NCI-H187 (cell line): ENCODE data around the gene SYPL1.
A peak's percentile ranks its signal among the peaks of the same experiment; 100 is the strongest.

Experiments used
- DNase-seq, 2 experiments: peaks; one replicate each; lab custom pipeline; 2025; lab: John Stamatoyannopoulos, UW

SYPL1 gene

DNA sequence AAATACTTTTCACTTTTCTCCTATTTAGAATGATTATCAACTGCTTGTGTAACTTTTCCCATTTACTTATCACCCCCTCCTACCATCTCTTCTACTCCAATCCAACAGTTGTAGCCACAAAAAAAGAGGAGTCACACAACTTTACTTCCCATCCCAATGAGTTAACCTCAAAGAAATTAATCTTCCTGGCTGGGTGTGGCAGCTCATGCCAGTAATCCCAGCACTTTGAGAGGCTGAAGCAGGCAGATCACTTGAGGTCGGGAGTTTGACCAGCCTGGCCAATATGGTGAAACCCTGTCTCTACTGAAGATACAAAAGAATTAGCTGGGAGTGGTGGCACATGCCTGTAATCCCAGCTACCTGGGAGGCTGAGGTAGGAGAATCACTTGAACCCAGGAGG, 19.9 kb downstream of the SYPL1 start:
- DNase-seq, result no peak

DNA sequence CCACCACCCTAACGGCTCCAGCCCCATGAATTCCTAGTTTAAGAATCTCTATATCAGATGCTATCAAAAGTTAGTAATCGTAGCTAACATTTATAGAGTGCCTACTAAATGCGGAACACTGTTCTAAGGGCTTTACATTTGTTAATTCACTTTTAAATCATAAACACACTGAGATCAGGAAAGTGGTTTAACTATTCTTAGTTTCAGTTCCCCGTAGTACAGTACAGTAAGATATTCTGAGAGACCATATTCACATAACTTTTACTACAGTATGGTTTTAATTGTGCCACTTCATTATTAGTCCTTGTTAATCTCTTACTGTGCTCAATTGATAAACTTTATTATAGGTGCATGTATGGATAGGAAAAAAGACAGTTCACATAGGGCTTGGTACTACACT, 22.5 kb downstream of the SYPL1 start:
- DNase-seq, result no peak

DNA sequence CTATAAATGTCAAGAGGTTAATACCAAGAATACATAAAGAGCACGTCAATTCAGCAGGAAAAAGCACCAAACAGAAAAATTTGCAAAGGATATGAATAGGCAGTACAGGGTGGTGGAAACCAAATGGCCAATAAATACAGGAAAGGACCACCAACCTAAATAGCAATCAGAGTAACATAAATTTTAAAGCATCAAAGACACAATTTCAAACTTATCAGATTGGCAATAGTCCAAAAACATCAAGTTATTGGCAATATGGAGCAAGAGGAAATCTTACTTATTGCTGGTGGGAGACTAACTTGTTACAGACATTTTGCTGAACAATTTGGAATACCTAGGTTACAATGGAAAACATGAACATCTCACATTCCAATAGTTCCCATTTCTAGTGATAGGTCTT, 24.1 kb downstream of the SYPL1 start:
- no peak for DNase-seq

DNA sequence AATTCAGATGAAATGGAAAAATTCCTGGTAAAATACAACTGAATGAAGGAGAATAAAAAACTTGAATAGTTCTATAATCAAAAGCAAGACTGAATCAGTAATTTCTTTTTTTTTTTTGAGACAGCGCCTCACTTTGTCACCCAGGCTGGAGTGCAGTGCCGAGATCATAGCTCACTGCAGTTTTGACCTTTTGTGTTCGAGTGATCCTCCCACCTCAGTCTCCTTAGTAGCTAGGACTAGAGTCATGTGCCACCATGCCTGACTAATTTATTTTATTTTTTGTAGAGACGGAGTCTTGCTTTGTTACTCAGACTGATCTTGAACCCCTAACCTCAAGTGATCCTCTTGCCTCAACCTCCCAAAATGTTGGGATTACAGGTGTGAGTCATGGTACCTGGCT, 26.1 kb downstream of the SYPL1 start:
- no peak for DNase-seq

DNA sequence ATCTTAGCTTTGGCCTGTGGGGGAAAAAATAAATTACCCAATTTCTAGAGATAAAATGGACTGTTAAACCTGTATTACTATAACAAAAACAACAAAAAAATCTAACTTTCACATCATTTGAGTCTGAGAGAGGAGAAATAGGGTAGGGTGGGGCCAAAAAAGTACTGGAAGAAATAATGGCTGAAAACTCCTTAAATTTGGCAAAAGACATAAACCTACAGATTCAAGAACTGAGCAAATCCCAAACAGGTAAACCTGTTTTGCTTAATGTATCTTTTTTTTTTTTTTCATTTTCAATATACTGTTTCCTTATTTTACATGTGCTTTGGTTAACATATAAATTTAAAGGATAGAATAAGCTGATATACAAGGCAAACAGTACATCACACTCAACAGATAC, 27.1 kb downstream of the SYPL1 start:
- no peak for DNase-seq

DNA sequence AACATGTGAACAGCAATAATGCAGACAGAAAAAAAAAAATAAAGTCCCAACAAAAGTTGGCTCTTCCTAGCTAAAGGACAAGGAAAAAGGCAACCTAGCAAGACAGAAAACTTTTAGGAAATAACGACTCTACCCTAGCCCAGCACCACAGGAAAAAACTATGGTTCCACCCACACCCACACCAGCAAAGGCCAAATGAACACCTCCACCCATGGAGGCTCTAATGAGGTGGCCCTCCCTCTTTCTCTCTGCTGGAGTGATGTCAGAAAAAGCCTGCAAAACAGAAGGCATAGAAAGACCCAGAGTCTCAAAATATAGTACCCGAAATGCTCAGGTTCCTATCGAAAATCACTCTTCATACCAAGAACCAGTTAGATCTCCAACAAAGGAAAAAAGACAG, 28.4 kb downstream of the SYPL1 start:
- no peak for DNase-seq

DNA sequence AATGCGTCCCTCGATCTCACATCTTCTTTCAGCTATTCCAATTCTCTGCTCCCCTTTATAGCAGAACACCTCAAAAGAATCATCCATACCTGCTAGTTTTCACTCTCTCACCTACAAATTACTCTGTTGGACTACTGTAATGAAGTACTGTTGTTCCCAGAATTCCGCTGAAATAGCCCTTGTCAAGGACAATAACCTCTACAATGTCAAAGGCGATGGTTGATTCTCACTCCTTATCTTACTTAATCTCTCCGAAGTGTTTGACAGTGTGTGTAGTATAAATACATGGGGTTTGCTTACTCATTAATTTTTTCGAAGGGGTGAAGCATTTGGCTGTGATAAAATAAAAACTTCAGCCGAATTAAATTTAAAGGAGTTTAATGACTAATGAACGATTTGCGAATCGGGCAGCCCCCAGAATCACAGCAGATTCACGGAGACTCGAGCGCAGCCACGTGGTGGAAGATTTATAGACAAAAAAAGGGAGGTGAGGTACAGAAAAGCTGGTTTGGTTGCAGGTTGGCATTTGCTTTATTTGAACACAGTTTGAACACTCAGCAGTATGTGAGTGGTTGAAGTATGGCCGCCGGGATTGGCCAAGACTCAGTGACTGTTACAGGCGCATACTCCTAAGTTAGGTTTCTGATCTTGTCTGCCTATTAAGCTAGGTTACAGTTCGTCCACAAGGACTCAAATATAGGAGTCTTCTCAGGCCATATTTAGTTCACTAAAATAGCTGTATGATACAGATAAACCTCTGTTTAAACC, 29.8 kb downstream of the SYPL1 start:
- no peak for DNase-seq

DNA sequence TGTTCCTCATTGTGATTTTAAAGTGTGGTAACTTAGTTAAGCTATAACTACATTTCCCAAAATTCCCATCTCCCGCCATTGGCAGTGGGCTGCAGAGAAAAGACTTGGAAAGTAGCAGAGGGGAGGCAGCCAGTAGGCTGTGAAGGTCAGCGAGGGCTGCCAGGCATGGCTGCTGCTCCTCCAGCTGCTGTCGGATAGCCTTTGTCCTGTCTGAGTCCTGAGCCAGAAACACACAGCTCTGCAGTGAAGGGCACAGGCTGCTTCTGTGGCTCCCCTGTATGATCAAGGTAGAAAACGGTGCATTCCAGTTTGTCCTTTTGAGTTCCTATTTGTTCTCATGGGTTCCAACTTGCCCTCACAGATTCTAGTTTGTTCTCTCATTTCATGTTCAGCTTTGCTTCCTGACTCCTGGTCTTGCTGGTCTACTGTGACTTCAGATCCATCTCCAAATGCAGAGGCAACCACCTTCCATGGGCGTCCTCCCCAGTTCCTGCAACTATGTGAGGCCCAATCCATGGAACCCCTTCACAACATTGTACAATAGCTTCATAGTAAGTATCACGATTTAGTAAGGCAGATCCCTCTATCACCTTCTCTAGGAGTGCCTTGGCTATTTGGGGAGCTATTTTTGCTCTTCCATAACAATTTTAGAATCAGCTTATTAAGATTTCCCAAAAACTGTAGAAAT, 31.7 kb downstream of the SYPL1 start:
- DNase-seq, result no peak

DNA sequence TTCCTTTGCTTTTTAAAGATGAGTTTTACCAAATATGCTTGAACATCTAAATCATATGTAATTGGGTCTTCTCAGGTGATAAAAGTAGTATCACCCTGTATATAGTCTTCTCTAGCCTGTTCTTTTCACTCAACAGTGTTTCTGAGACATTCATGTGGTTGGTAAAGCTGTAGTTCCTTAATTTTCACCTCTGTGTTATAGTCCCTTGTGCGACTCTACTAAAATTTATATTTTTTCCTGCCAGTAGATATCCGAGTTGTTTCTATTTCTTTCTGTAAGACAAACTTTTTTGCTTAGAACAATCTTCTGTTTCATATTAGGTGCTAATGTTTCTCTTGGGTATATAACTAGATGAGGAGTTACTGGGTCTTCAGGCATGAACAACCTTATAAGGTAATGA, 35.6 kb downstream of the SYPL1 start:
- DNase-seq, result no peak

DNA sequence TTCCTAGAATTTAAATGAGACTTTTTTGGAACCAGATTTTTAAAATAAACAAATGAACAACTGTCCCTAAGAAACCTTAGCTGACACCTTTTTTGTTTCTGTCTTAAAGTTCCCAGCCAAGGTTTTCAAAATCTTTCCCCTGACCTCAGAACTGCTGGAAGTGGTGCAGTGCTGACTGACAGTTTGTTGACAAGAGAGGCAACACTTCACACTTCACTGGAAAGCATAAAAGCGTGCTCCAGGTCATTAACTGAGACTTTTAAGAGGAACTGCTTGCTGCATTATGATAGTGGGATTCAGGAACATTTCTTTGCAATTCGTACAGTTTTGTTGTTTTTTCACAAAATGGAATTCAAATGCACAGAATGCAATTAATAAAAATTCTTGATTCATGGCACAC, 36.2 kb downstream of the SYPL1 start:
- DNase-seq, result no peak

DNA sequence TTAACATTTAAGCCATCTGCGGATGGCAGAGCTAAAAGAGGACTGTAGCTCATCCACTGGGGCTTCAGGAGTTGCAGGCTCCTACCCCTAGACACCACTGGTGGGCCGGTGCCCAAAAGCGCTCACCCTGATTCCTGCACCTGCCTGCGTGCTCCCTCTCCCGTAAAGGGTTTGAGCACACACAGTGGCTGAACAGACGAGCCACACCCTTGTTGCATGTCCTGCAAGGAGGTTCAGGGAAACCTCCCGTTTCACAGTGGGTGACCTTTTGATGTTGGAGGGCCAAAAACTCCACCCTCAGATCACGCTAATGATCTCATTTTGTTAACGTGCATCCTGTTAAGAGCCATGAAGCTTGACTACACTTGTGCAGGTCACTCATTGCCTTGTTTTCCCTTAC, 37.9 kb downstream of the SYPL1 start:
- no peak for DNase-seq

DNA sequence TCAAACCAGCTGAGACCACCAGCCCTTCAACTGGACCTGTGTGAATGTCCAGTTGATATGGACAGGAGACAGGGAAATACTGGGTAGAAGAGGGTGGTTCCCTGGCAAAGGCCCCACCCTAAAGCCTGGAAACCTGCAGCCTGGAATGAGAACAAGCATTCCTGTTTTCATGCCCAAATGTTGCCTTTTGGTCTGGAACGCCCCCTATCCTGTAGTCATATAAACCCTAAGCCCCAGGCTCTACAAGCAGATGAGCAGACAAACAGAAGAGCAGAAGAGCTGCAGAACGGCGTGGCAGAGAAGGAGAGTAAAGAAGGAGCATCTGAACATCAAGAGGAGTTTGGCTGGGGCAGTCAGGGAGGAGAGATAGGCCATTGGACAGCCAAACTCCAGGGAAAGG, 38.4 kb downstream of the SYPL1 start:
- DNase-seq, result no peak

DNA sequence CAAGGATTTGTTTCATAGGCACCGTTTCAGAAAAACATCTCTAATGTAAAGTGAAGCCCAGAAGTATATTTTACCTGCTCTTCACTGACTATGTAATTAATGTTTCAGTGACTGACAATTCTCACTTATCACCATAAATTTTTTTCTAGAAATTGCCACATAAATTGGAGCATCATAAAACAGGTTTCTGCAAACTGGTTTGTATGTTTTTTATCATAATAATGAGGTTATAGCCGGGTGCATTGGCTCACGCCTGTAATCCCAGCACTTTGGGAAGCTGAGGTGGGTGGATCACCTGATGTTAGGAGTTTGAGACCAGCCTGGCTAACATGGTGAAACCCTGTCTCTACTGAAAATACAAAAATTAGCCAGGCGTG, 39.4 kb downstream of the SYPL1 start:
- no peak for DNase-seq

DNA sequence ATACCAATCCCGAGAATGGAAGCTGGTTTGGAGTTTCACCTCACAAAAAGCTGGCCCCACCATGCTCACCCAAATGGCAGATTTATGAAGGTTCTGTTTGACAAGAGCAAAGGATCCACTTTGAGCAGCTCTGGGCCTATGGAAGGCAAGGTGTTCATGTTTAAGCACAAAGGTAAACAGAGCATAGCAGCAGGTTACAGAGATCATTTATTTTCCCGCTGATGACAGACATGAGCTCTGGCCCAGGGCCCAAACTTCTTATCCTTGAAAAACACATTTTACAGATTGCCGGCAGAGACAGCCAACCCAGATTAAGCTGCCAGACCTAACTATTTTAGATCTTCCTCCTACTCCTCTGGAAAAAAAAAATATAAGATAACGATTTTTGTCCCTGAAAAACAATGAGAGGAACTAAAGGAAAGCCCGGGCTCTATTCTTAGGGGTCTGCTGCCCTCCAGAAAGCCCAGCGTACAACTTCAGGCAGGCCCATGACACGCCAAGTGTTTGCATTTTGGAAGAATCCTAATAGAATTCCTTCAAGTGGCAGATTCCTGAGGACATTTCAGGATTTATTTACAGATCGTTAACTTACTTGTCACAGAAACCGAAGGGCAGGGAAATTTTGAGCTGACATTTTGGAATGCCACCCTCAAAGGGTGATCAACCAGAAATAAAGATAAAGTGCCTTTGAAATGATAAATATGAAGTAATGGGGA, 40.0 kb downstream of the SYPL1 start:
- peak in 1 of 2 experiments; percentile 79 for DNase-seq

DNA sequence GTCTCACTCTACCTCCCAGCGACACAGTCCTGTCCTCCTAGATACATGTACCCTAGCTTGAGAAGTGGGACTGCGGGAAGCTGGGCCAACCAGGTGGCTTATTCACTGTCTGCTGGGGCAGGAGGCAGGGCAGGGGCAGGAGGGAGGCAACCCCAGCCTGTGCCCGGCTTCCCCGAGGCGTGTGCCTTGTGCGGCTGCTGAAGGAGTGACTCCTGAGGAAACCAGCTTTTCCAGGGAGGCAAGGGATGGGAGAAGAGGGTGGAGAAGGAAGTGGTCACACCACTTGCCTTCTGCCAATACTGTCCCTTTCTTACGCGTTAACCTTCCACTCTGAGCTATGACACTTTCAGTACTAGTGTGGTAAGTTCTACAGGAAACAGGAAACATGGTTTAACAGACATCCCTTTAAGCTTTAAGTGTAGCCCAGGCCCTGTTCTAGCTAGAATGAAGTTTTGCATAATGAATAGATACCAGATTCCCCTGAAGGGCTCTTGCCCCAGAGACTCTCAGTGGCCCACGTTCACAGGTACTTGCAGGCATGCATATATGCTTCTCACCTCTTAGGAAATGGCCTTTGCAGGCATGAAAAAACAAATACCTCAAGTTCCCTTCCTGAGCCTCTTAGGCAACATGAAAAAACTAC, 40.6 kb downstream of the SYPL1 start:
- peak; percentile 55 to 79 for DNase-seq

DNA sequence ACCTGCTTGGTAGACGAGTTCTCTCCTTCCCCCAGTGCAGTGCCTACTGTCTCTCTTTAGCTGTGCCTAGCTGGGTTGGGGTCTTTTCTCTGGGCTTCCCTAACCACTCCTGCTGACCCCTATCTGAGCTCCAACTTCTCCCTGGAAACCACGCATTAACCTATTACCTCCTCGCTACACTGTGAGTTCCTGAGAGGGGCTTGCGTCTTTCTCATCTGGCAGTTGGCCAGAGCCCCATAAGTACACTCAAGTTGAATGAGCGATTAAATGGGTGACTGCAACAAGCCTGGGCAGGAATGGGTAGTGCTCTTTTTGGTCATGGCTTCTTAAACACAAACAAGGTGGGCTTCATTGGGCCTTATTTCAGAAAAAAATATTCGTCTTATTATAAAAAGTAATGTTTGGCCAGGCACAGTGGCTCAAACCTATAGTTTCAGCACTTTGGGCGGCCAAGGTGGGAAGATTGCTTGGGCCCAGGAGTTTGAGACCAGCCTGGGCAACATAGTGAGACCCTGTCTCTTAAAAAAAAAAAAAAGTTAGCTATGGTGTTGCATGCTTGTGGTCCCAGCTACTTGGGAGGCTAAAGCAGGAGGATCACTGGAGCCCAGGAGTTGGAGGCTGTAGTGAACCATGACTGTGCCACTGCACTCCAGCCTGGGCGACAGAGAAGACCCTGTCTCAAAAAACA, 41.4 kb downstream of the SYPL1 start:
- peak; percentile 76 for DNase-seq

DNA sequence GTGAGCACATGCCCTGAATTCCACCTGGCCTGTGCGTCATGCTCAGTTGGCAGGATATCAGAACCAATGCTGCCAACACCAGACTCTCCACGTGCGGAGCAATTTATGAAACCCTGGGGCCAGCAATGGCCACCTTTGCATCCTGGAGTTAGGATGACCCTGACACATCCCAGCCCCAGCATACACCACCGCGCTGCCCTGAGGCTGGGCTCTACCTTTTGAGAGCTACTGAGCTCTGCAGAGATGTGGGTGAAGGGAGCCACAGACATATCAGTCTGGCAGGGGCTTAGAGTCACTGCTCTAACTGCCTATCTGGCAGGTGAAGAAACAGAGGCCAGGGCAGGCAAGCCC, 41.9 kb downstream of the SYPL1 start:
- DNase-seq, result no peak

DNA sequence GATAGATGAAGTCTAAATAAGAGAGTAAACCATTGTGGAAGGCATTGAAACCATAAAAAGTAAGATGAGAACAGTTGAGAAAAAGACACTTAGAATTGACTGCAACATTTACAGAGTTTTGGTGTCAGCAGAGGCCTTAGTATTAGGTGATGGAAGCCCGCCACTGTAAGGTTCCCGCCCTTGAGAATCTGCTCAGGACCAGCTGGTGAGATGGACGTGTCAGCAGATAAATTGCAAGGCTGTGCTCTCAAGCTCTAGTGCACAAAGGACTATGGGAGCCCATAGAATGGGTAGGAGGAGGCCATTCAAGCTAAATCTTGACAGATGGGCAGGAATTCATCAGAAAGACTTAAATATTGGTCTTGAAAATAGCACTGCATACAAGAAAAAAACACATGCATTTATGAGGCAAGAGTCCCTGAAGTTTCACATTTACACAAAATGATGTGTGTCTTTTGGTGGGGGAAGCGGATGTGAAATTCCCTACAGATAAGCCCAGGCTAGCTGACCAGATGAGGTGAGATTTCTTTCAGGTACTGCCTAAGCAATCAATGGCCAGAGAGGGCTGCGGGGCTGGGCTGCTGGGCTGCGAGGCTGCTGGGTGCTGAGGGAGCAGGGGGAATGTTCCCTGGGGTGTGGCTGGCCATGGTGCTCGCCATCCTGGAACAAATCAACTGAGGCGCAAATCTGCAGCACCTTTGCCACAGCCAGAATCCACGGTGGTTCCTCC, 42.5 kb downstream of the SYPL1 start:
- no peak for DNase-seq

DNA sequence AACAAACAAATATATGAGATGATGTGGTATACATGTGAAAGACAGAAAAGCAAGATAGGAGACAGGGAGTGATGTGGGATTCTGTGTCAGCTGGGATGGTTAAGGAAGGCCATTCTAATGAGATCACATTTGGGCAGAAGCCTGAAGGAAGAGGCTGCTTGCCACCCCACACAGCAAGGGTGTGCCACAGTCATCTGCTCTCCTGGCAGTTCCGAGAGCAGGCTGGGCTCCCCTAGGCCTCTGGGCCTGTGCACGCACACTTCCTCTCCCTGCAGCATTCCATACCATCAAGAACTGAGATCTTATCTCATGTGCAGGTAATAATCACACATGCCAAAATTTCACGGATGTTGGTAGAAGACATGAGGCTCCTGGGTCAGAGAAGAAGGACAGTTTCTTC, 43.1 kb downstream of the SYPL1 start:
- no peak for DNase-seq

DNA sequence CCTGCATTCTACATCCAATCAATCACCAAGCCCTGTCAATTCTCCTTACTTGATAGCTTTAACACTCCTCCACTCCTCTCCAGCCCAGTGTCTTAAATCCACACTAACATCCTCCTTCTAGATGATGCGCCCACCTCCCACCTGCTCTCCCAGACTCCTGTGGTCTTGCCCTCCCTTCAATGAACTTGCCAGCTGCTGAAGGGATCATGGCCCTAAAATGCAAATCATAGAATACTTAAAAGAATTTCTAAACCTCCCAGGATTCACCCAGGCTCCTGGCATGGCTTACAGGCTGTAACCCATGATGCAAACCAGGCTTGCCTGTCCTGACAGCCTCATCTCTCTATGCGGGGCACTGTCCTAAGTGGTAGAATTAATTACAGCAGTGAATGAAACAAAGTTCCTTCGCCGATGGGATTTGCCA, 43.6 kb downstream of the SYPL1 start:
- DNase-seq, result no peak

DNA sequence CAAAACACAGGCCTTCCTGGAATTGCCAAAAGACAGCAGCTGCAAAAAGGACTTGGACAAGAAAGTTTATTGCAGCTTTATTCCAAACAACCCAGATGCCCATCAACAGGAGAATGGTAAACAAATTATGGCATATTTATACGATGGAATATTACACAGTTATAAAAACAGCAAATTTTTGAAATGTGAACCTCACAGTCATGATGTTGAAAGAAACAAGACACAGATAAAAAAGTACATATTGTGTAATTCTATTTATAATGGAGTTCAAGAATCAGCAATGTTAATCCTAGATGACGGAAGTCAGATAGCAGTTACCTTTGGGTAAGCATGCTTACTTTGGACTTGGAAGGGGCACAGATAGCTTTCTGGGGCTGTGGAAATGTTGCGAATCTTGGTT, 44.4 kb downstream of the SYPL1 start:
- DNase-seq, result no peak
